COR-L47 (cell line): Measurements from ENCODE around the gene NCOR2.

Source experiments
- DNase-seq: peaks from one replicate; lab custom pipeline; 2025; lab: John Stamatoyannopoulos, UW

The NCOR2 gene

GRCh38 chr12:124576061-124576650 lies 8.7 kb upstream of the NCOR2 start:
- no peak for DNase-seq

DNA sequence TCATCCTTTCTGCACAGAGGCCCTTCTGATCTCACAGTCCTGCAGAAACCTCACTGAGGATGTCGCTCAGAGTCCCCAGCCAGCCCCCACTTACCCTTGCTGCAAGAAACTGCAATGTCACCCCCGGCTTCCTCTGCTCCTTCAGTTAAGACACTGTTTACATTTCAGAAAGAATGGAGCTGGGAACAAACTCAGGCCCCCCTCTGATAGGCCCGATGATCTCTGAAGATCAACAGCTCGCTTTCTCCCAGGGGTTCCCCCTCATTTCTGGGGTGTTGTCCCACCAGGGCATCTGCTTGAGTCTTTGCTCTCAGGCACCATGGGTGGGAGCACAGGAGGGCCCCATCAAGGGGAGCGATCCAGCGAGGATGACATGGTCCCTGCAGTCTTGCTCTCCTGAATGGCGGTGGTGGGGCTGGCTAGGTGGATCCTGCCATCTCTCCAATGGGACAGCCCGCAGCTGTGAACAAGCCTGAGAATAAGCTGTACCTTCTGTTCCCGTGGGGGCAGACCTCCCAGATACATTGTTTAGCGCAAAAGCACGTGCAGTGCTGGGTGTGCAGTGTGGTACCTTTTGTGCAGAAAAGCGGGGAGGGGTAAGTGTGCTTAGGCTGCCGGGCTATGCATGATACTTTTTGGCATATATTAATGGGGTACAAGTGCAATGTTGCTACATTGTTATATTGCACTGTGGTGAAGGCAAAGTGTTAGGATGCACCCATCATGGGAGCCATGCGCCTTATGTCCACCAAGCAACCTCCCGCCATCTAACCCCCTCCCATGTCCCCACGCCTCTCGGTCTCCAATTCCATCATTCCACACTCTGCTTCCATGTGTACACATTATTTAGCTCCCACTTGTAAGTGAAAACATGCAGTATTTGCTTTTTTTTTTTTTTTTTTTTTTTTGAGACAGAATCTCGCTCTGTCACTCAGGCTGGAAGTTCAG lies 6.7 kb upstream of the NCOR2 start:
- DNase-seq = no peak

- DNase-seq = no peak
Observed at GRCh38 chr12:124571556-124571955, 4.1 kb upstream of the NCOR2 start.

- no peak for DNase-seq
Observed at GRCh38 chr12:124570810-124571209, 3.4 kb upstream of the NCOR2 start.

- no peak for DNase-seq
Observed at GRCh38 chr12:124569375-124570148, 2.1 kb upstream of the NCOR2 start.

- DNase-seq = no peak
Observed at GRCh38 chr12:124568431-124569374, 1.3 kb upstream of the NCOR2 start.

DNA sequence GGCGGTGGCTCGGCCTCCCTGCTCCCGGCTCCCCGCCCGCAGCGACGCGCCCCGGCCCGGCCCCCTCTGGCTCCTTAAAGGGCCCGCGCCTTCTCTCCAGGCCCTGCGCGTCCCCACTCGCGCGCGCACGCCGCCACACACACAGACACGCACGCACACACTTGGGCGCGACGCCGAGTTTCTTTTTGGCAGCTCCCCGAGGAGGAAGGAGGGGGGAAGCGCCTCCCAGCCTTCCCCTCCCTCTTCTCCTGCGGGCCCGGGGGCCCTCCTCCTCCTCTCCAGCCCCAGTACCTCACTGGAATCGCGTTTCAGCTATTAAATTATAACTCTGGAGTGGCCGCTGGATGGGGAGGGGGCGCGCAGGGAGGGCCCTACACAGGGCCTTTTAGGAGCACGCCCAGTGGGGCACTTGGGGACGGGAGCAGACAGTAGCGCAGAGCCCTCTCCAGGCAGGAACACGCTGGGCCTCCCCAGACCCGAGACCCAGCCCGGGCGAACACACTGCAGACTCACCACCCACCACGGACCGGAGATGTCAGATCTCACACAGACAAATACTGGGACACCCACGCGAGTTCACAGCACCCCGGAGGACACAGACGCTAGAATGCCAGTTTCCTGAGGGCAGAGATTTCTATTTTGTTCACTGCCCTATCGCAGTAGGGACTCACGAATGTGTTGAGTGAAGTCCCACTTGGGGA lies 411 bp upstream of the NCOR2 start:
- DNase-seq = peak; percentile 74

GRCh38 chr12:124566161-124566996 lies 1.0 kb downstream of the NCOR2 start:
- DNase-seq = peak; percentile 51

DNA sequence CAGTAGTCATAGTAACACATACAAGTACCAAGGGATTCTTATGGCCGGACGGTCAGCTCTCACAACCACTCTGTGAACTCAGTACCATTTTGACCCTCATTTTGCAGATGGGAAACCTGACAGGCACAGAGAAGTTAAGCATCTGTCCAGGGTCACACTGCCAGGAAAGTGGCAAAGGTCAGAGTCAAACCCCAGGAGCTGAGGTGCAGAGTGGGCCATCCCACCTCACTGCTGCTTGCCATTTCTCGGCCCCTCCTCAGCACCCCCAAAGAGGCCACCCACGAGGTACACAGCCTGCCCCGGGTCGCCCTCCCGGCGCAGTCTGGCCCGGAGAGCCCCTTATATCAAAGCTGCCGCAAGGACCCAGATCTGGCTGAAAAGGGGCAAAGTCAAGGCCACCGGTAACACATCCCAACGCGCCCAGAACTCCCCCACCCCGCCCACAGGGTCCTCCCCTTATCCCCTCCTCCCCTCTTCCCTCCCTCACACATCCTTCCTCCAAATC lies 1.7 kb downstream of the NCOR2 start:
- no peak for DNase-seq

- no peak for DNase-seq
Observed at GRCh38 chr12:124564971-124565491, 2.4 kb downstream of the NCOR2 start.

GRCh38 chr12:124564232-124564958 lies 3.0 kb downstream of the NCOR2 start:
- no peak for DNase-seq

GRCh38 chr12:124563809-124564208 lies 3.6 kb downstream of the NCOR2 start:
- DNase-seq = no peak

DNA sequence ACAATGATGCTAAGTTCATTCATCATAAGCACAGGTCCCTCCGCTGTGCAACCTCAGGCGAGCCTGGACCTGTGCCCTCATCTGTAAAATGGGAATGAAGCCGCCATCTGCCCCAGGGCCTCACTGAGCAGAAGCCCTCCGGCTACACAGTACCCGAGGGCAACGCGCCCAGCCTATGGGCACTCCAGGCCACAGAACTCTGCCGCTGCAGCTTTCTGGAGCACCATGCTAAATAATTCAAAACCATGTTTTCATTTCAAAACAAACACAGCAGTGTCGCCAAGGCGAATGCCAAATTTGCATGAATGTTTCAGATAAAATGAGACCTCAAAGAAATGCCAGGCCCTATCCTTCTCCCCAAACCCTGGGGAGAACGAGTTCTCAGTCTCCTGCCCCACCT lies 4.0 kb downstream of the NCOR2 start:
- no peak for DNase-seq

- no peak for DNase-seq
Observed at GRCh38 chr12:124562796-124563181, 4.6 kb downstream of the NCOR2 start.

DNA sequence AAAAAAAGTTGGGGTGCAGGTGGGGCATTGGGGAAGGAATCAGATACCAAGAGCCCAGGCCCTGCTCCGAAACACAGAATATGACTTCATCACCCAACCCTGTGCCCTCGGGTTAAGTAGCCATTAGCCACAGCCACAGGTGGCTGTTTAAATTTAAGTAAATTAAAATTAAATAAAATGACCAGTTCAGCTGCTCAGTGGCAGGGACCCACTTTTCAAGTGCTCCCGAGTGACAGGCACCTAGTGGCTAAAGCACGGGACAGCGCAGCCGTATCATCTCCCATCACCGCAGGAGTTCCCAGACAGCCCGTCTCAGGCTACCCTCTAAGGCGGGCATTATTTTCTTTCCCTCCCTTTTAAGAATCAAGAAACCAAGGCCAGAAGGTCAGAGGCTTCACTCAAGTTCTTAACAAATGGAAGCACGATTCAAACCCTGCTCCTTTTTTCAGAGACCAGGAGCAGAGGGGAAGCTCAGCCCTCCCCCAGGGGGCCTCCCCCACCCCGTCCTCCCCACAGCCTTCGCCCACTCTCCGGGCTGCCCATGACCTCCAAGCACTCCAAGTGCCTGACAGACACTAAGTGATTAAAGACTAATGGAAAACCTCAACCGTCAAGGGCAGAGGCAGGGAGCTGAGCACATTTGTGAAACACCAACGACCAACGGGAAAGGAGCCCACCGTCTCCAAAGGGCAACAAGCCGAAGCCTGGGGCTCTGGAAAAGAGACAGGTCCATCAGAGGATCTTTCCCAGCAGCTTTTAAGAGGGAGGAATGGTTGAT lies 5.2 kb downstream of the NCOR2 start:
- no peak for DNase-seq

- no peak for DNase-seq
Observed at GRCh38 chr12:124561231-124561630, 6.2 kb downstream of the NCOR2 start.

DNA sequence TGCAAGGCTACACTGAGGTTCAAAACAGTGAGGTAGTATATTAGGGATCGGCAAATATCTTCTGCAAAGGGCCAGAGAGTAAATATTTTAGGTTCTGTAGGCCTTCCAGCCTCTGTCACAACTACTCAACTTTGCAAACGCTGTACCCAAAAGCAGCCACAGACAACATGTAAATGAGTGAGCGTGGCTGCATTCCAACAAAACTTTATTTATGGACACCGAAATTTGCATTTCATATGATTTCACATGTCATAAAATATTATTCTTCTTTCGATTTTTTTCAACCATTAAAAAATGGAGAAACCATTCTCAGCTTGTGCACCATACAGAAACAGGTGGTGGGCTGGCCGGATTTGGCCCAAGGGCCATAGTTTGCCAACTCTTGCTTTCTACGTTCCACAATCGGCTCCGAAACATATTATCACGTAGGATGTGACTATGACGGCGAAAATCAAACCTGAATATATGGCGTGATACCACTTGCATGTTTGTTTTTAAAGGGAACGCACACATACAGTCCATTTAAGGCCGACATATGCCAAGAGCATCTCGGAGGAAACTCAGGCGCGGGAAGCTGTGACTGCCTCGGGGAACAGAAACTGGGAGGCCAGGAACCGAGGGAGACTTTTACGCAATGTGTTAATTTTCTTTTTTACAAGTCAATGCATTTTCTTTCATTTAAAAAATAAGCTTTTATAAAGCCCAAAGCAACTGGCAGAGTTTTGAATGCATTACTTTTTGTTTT lies 7.1 kb downstream of the NCOR2 start:
- no peak for DNase-seq
